Measurements from ENCODE around the gene MPND. TPM values are rescaled to one million over a fixed set of nuclear protein-coding genes. Genes with fewer than 3 reads are reported as not detected.

MPND gene
- total RNA-seq, 3 donors from 2014 or later, result 6.1 to 7.7 (median 7.5) TPM

GRCh38 chr19:4310247-4311121 is 32.9 kb upstream of the MPND start:
- Histone ChIP-seq H3K36me3 (no peaks in the 10 kb centered on the region), H3K27ac (no peak overlapping the region)
- TF ChIP-seq POLR2A (IDR thresholded peaks at IDR 0.05), result no peak
- TF ChIP-seq POLR2AphosphoS5 (IDR thresholded peaks at IDR 0.05), result no peak
- TF ChIP-seq CTCF (IDR thresholded peaks at IDR 0.05), result no peak

GRCh38 chr19:4313847-4314490 is 29.4 kb upstream of the MPND start:
- intact Hi-C loops (cut with DNase I; ENCODE audit: low total_unique reads), result loop anchor here (5.0 kb wide), 1 partner anchor 1752 kb away; no protein-coding TSS in a partner anchor
- no peak for DNase-seq (ENCODE audit: low spot score in 2 of 2)
- no peaks in the 10 kb centered on the region for H3K4me1 ChIP-seq
- no peaks in the 10 kb centered on the region for H3K9me3 ChIP-seq
- H3K27me3 ChIP-seq, result no peaks in the 10 kb centered on the region
- no peak for TF ChIP-seq CTCF (IDR thresholded peaks at IDR 0.05)
- TF ChIP-seq POLR2A (IDR thresholded peaks at IDR 0.05), result no peak
- no peak for TF ChIP-seq POLR2AphosphoS5 (IDR thresholded peaks at IDR 0.05)
- no peak overlapping the region for H3K4me3 ChIP-seq
- no peaks in the 10 kb centered on the region for H3K36me3 ChIP-seq
- no peak overlapping the region for H3K27ac ChIP-seq

More at GRCh38 chr19:4310247-4311121, 32.9 kb upstream of the MPND start:
- Histone ChIP-seq H3K4me3 (no peak overlapping the region), H3K9me3 (no peaks in the 10 kb centered on the region), H3K4me1 (no peaks in the 10 kb centered on the region), H3K27me3 (no peaks in the 10 kb centered on the region)
- no peak for DNase-seq (ENCODE audit: low spot score in 2 of 2)
- intact Hi-C loops (cut with DNase I; ENCODE audit: low total_unique reads), result loop anchor here (5.0 kb wide), 1 partner anchor 1748 kb away; no protein-coding TSS in a partner anchor

DNA sequence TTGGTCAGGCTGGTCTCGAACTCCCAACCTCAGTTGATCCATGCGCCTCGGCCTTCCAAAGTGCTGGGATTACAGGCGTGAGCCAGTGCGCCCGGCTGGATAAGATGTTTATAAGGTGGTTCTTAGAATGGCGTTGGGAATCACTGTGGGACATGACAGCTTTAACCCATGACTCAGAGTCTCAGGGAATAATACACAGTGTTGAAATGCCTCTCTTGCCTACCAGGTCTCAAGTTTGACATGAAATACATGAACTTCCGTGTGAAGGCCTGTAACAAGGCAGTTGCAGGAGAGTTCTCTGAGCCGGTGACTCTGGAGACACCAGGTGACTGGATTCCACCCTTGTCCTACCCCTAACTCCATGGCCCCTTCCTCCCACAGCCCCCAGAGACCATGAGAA is 26.4 kb upstream of the MPND start:
- H3K27me3 ChIP-seq, result no peaks in the 10 kb centered on the region
- no peaks in the 10 kb centered on the region for H3K9me3 ChIP-seq
- no peak overlapping the region for H3K27ac ChIP-seq
- no peak for DNase-seq (ENCODE audit: low spot score in 2 of 2)
- TF ChIP-seq CTCF (IDR thresholded peaks at IDR 0.05) (no peak), POLR2AphosphoS5 (IDR thresholded peaks at IDR 0.05) (no peak)
- H3K36me3 ChIP-seq, result no peaks in the 10 kb centered on the region
- no peak overlapping the region for H3K4me3 ChIP-seq
- no peaks in the 10 kb centered on the region for H3K4me1 ChIP-seq
- intact Hi-C loops (cut with DNase I; ENCODE audit: low total_unique reads), result loop anchor here (5.0 kb wide), 1 partner anchor 1740 kb away; no protein-coding TSS in a partner anchor

- Histone ChIP-seq H3K9me3 (no peaks in the 10 kb centered on the region), H3K36me3 (no peaks in the 10 kb centered on the region), H3K4me1 (no peaks in the 10 kb centered on the region), H3K27me3 (no peaks in the 10 kb centered on the region), H3K27ac (no peak overlapping the region), H3K4me3 (no peak overlapping the region)
- intact Hi-C loops (cut with DNase I; ENCODE audit: low total_unique reads), result loop anchor here (5.0 kb wide), 1 partner anchor 1739 kb away; no protein-coding TSS in a partner anchor
- TF ChIP-seq CTCF (IDR thresholded peaks at IDR 0.05), result no peak
- no peak for TF ChIP-seq POLR2A (IDR thresholded peaks at IDR 0.05)
- no peak for TF ChIP-seq POLR2AphosphoS5 (IDR thresholded peaks at IDR 0.05)
- DNase-seq (ENCODE audit: low spot score in 2 of 2), result no peak
These were observed 24.9 kb upstream of the MPND start for GRCh38 chr19:4318460-4318859.
